ENCODE results near the gene SAMD13. TPM values are rescaled to one million over a fixed set of nuclear protein-coding genes. Genes with fewer than 3 reads are reported as not detected.

SAMD13 gene
- total and polyA plus RNA-seq, 2 donors (not counting 3 experiments of a cell fraction or from before 2014, with no cell fraction given), result 1.2 to 4.8 TPM

- no peak for FAIRE-seq
- CTCF ChIA-PET, result no interaction called here
- peak; percentile 2 for DNase-seq (ENCODE audit: low read depth, low spot score)
Observed at GRCh38 chr1:84277343-84278059, 24.0 kb upstream of the SAMD13 start.

More at GRCh38 chr1:84277343-84278059, 24.0 kb upstream of the SAMD13 start:
- H2AFZ ChIP-seq (ENCODE audit: low read depth, low read length), result no peak overlapping the region
- H3K27me3 ChIP-seq (ENCODE audit: control insufficient read depth in 2 of 2, insufficient read depth in 2 of 2, low read length in 2 of 2), result no peaks in the 10 kb centered on the region
- POLR2A ChIA-PET, result no interaction called here
- no peaks in the 10 kb centered on the region for H4K20me1 ChIP-seq (replicated peaks; ENCODE audit: control insufficient read depth, extremely low read depth, insufficient read depth, low read length)
- no peak overlapping the region for H3K27ac ChIP-seq (ENCODE audit: insufficient read depth, low read depth, low read length)
- no peaks in the 10 kb centered on the region for H3K9me1 ChIP-seq (replicated peaks; ENCODE audit: control insufficient read depth, extremely low read depth, insufficient read depth, low read length)
- H3K36me3 ChIP-seq (ENCODE audit: control insufficient read depth in 2 of 2, extremely low read depth in 1 of 2, insufficient read depth in 2 of 2, low read length in 2 of 2), result no peaks in the 10 kb centered on the region
- no peak overlapping the region for H3K4me3 ChIP-seq (replicated peaks in 1 of 3; ENCODE audit: insufficient read depth in 1 of 3, low read depth in 1 of 3, low read length in 3 of 3)
- H3K4me2 ChIP-seq (ENCODE audit: insufficient read depth, low read length), result no peak overlapping the region
- H3K79me2 ChIP-seq (ENCODE audit: control insufficient read depth, insufficient read depth, low read length), result no peaks in the 10 kb centered on the region
- H3K9me3 ChIP-seq (replicated peaks; ENCODE audit: control insufficient read depth, insufficient read depth, low read length), result no peaks in the 10 kb centered on the region
- intact Hi-C loops (cut with micrococcal nuclease) (no loop called here), dilution Hi-C loops (cut with MboI; ENCODE audit: extremely low pct_ligation_motif_present, low sequenced_read_pairs) (no loop called here)
- no peaks in the 10 kb centered on the region for H3K4me1 ChIP-seq (ENCODE audit: control insufficient read depth, extremely low read depth, insufficient read depth, low read length)
- no TSS peak for BruUV-seq (replicated peaks)
- no peak overlapping the region for H3K9ac ChIP-seq (replicated peaks; ENCODE audit: extremely low read depth, insufficient read depth, low read length)
- TF ChIP-seq POLR2A (IDR thresholded peaks at IDR 0.05; ENCODE audit: low read depth, low read length) (no peak), FOS (IDR thresholded peaks at IDR 0.05; ENCODE audit: borderline replicate concordance, insufficient read depth, low read length) (no peak), MYC (IDR thresholded peaks at IDR 0.05; ENCODE audit: low read depth, low read length) (no peak), POLR2AphosphoS5 (IDR thresholded peaks at IDR 0.05; ENCODE audit: insufficient read depth, low read depth, low read length) (no peak), CTCF (IDR thresholded peaks at IDR 0.05; ENCODE audit: extremely low read depth in 1 of 2, insufficient read depth in 1 of 2, low read depth in 1 of 2, low read length in 2 of 2) (no peak), GATA2 (IDR thresholded peaks at IDR 0.05; ENCODE audit: insufficient read depth, insufficient read length, low read depth, low read length) (no peak), MAX (IDR thresholded peaks at IDR 0.05; ENCODE audit: insufficient read depth, insufficient read length) (no peak), JUN (IDR thresholded peaks at IDR 0.05; ENCODE audit: borderline replicate concordance, insufficient read depth, insufficient read length, low read depth) (no peak), EZH2 (IDR thresholded peaks at IDR 0.05; ENCODE audit: borderline replicate concordance, low read depth, low read length, severe bottlenecking) (no peak)

All from endothelial cell of umbilical vein (primary cell).